Cardiac muscle cell (in vitro differentiated cells and primary cell): ENCODE results near the gene EIF4G3. TPM values are rescaled to one million over a fixed set of nuclear protein-coding genes. Genes with fewer than 3 reads are reported as not detected.

Experiments
- DNase-seq, 2 donors: peaks; one replicate each; pipeline versions ENCODE4 v3.0.0 to v3.0.0-alpha.2; 2010 to 2017; ENCODE audit warnings: low read depth in 1 of 2, low spot score in 1 of 2
- H3K27ac ChIP-seq: fragments of 200-600 bp; sonication (generic); 2 replicates; pipeline ENCODE4 v1.5.1; 2016
- H3K27me3 ChIP-seq: fragments of 200-600 bp; sonication (generic); 2 replicates; pipeline ENCODE4 v1.6.0; 2016; ENCODE audit warnings: control low read depth
- H3K36me3 ChIP-seq: fragments of 200-600 bp; sonication (generic); 2 replicates; pipeline ENCODE4 v1.5.1; 2016; ENCODE audit warnings: control low read depth
- H3K4me1 ChIP-seq: fragments of 200-600 bp; sonication (generic); 2 replicates; pipeline ENCODE4 v1.8.1; 2017; ENCODE audit warnings: low read depth, mild to moderate bottlenecking, mixed run types
- H3K4me3 ChIP-seq: fragments of 200-600 bp; sonication (generic); 2 replicates; pipeline ENCODE4 v1.5.1; 2016; ENCODE audit warnings: mild to moderate bottlenecking
- H3K9me3 ChIP-seq: fragments of 200-600 bp; sonication (generic); 2 replicates; pipeline ENCODE4 v1.5.1; 2017; ENCODE audit warnings: low read depth, mild to moderate bottlenecking, control low read depth
- CTCF ChIP-seq: IDR thresholded peaks from 2 replicates; pipeline ENCODE4 v1.5.1; 2012; ENCODE audit warnings: low read depth, mild to moderate bottlenecking, low read length
- polyA plus RNA-seq: library from polyadenylated mRNA; unstranded; fragments of >200 nt; fragmentation: Nextera tagmentation; extraction: Ambion mirVana; gene quantifications from 2 replicates; pipeline ENCODE4 v1.2.1, GENCODE V29; 2016
- total RNA-seq: library from RNA; depleted of rRNA; stranded (reverse); fragments of >200 nt; gene quantifications from 2 replicates; pipeline ENCODE4 v1.2.3, GENCODE V29; 2016

Gene EIF4G3
- total and polyA plus RNA-seq, 2 experiments from 2014 or later = 37.8 to 55.3 TPM

GRCh38 chr1:21046132-21046531 is 130.6 kb downstream of the EIF4G3 start:
- H3K4me1 ChIP-seq = no peaks in the 10 kb centered on the region
- no peaks in the 10 kb centered on the region for H3K9me3 ChIP-seq
- no peak overlapping the region for H3K4me3 ChIP-seq
- DNase-seq = no peak
- H3K36me3 ChIP-seq = no peaks in the 10 kb centered on the region
- no peak for TF ChIP-seq CTCF
- H3K27me3 ChIP-seq = no peaks in the 10 kb centered on the region
- H3K27ac ChIP-seq = no peak overlapping the region

- Histone ChIP-seq H3K9me3 (no peaks in the 10 kb centered on the region), H3K36me3 (no peaks in the 10 kb centered on the region), H3K27ac (no peak overlapping the region), H3K4me1 (no peaks in the 10 kb centered on the region), H3K27me3 (no peaks in the 10 kb centered on the region), H3K4me3 (no peak overlapping the region)
- DNase-seq = peak in 1 of 2 donors; percentile 52
- no peak for TF ChIP-seq CTCF
Observed at GRCh38 chr1:21045351-21045750, 131.3 kb downstream of the EIF4G3 start.

GRCh38 chr1:21042929-21043605 is 133.6 kb downstream of the EIF4G3 start:
- TF ChIP-seq CTCF = no peak
- no peaks in the 10 kb centered on the region for H3K36me3 ChIP-seq
- no peak overlapping the region for H3K4me3 ChIP-seq
- H3K9me3 ChIP-seq = no peaks in the 10 kb centered on the region
- H3K4me1 ChIP-seq = no peaks in the 10 kb centered on the region
- H3K27me3 ChIP-seq = no peaks in the 10 kb centered on the region
- DNase-seq = peak in 1 of 2 donors; percentile 87
- no peak overlapping the region for H3K27ac ChIP-seq

GRCh38 chr1:21041541-21041940 is 135.2 kb downstream of the EIF4G3 start:
- Histone ChIP-seq H3K27me3 (no peaks in the 10 kb centered on the region), H3K4me1 (no peaks in the 10 kb centered on the region), H3K36me3 (no peaks in the 10 kb centered on the region), H3K4me3 (no peak overlapping the region), H3K9me3 (no peaks in the 10 kb centered on the region), H3K27ac (no peak overlapping the region)
- no peak for DNase-seq
- TF ChIP-seq CTCF = no peak

GRCh38 chr1:21037091-21037490 is 139.6 kb downstream of the EIF4G3 start:
- no peak for TF ChIP-seq CTCF
- Histone ChIP-seq H3K4me1 (no peaks in the 10 kb centered on the region), H3K9me3 (no peaks in the 10 kb centered on the region), H3K27me3 (no peaks in the 10 kb centered on the region), H3K36me3 (no peaks in the 10 kb centered on the region), H3K27ac (no peak overlapping the region), H3K4me3 (no peak overlapping the region)
- no peak for DNase-seq

GRCh38 chr1:21035794-21036193 is 140.9 kb downstream of the EIF4G3 start:
- Histone ChIP-seq H3K4me1 (no peaks in the 10 kb centered on the region), H3K27me3 (no peaks in the 10 kb centered on the region), H3K4me3 (no peak overlapping the region), H3K36me3 (no peaks in the 10 kb centered on the region), H3K9me3 (no peaks in the 10 kb centered on the region), H3K27ac (no peak overlapping the region)
- no peak for DNase-seq
- TF ChIP-seq CTCF = no peak
